GM19240 (cell line): ENCODE results near the gene RHPN2.

ENCODE experiments used
- DNase-seq: peaks from one replicate; pipeline ENCODE4 v3.0.0; 2011; ENCODE audit warnings: low spot score; ENCODE audit not compliant: insufficient read length

RHPN2 gene

DNA sequence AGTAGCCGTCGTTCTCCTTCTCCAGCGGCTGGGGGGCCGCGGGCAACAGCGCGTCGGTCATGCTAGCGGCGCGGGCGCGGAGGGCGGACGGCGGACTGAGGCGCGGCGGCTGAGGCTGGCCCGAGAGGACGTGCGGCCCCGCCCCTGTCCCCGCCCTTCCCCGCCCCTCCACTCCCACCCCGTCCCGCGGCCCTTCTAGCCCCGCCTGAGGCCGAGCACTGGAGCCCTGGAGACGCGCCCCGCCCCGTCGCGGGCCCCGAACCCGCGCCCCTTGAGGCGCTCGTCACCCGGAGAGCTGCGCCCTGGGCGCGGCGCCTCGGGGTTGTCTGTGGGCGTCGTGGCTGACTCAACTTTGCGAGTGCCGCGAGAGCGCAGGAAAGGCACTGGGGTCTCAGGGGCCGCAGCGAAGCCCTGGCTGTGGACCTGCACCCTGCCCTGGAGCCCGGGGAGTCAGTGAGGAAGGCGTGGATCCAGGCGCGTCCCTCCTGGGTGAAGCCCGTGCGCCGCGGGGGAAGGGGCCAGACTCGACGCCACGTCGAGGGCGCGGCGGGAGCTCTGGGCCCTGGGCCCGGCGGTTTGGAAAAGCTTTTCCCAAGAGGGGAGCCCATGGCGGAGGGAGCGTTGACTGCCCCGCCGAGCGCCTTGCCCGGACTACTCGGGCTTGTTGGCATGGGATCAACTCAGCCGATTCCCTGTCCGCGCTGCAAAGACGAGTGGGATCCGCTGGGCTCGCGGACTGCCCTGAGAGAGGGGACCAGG, at the start of gene RHPN2:
Gene RHPN2 (minus strand): TSS at position 97 of the 759 bp plus-strand sequence. CDS start 36 bp downstream, at position 61.
- DNase-seq, result peak; percentile 57

GRCh38 chr19:33114312-33114711, 49.6 kb upstream of the RHPN2 start:
- no peak for DNase-seq

DNA sequence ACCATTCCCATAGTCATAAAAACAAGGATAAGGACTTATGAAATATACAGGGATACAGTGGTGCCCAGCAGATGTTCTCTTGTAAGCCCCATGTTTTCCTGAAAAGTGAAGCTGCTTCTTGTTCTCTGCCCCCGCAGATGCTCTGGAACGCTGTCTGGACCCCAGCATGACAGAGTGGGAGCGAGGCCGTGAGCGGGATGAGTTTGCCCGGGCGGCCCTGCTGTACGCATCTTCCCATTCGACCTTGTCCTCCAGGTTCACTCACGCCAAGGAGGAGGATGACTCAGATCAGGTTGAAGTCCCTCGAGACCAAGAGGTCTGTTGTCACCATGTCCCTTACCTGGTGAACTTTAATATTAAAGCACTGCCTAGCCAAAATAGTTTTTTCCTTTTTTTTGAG, 46.9 kb upstream of the RHPN2 start:
- no peak for DNase-seq

DNA sequence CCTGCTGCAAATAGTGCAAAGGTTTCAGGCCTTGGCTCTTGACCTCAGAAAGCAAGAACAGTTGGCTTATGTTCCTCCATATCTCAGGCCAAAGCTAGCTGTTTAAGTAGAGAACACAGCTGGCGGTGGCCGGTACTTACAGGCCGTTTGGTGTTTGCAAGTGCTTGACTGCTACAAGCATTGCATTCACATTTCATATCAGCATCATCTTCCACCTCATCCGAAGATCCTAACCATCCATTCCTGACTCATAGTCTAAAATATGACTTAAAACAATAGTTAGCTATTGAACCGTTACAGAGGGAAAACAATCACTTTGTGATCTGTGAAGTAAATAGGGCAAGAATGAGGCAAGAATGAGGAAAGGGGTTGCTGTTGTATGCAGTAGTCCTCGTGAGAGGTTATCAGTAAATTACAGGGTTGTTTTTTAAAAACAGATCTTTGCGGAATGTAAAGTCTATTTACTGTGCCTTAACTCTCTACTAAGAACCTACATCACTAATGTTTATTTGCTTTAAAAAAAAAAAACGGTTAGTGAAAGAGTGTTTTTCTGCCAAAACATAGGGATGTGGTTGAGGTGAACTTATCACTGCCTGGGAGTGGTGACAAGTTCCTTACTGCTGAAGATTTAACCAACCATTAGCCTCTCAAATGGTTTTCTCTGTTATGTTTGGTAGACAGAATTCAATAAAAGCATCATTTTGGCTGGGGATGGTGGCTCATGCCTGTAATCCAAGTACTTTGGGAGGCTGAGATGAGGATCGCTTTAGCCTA, 45.6 kb upstream of the RHPN2 start:
- no peak for DNase-seq

DNA sequence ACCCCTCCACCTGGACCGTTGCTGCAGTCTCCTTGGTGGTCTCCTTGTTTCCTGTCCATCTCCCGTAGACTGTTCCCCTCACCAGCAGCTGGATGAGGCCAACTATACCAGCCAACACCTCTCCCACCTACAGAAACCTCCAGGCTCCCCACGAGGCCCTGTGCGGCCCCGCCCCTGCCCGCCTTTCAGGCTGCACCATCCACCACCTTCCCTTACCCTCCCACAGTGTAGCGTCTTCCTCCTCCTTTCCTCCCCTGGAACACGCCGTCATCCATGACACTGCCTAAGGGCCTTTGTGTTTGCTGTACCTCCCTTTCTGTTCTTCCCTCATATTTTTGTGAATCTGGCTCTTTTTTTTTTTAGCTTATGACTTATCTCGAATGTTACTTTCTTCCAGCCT, 43.5 kb upstream of the RHPN2 start:
- DNase-seq, result no peak

- no peak for DNase-seq
These were observed 38.2 kb upstream of the RHPN2 start for GRCh38 chr19:33102893-33103292.

GRCh38 chr19:33100894-33101644, 36.4 kb upstream of the RHPN2 start:
- DNase-seq, result no peak

GRCh38 chr19:33098055-33098534, 33.4 kb upstream of the RHPN2 start:
- no peak for DNase-seq

DNA sequence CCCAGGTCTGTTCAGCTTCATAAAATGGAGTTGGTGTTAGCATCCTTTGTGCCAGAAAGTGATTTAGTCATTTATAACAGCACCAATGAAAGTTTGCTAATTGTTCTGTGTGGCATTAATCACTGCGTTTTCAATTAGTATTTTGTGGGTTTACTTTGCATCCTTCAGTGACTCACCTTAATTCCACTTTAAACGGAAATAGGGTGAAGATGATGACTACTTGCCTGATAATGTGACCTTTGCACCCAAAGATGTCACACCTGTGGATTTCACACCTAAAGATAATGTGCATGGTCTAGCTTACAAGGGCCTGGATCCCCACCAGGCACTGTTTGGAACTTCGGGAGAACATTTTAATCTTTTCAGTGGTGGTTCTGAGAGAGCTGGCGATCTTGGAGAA, 31.3 kb upstream of the RHPN2 start:
- DNase-seq, result no peak

GRCh38 chr19:33094436-33095067, 29.9 kb upstream of the RHPN2 start:
- DNase-seq, result no peak

GRCh38 chr19:33093420-33094210, 28.9 kb upstream of the RHPN2 start:
- DNase-seq, result no peak

DNA sequence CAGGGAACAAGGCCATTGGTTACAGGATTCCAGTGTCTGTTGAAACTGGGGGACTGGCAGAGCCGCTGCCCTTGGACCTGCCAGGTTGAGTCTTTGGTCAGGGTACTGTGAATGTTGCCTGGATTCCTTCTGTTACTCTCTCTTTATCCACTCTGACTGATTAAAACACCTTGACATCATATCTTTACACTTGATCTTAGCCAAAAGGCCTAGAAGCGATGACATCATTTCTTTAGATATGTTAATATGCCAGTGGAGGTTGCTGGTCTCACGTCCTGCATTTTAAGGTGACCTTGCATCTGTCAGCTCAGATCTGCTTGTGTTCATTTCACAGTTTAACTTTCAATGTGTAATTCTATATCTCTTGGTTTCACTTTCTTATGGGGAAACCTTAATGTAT, 25.5 kb upstream of the RHPN2 start:
- DNase-seq, result no peak

- DNase-seq, result no peak
These were observed 24.3 kb upstream of the RHPN2 start for GRCh38 chr19:33089010-33089409.

GRCh38 chr19:33086955-33087354, 22.3 kb upstream of the RHPN2 start:
- DNase-seq, result no peak

DNA sequence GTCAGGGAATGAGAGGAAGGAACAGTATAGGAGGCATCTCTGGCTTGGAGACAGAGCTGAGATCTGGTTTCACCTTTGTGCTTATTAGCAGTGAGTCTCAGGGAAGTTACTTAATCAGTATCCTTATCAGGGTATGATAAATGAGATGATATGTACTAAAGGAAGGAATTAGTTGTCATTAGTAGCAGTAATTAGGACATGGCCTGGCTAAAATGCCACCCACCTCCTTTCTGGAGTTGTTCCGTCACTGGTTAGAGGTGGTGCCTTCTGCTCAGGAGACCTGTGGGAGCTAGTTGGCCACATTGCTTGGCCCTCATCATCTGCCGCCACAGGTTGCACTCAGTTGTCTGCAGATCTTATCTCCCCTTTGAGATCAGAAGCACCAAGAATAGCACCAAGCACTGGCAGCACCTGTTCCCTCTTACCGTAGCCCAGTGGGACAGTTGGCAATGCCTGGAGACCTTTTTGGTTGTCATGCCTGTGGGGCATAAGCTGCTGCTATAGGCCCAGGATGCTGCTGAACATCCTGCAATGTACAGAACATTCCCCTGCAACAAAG, 21.0 kb upstream of the RHPN2 start:
- no peak for DNase-seq

DNA sequence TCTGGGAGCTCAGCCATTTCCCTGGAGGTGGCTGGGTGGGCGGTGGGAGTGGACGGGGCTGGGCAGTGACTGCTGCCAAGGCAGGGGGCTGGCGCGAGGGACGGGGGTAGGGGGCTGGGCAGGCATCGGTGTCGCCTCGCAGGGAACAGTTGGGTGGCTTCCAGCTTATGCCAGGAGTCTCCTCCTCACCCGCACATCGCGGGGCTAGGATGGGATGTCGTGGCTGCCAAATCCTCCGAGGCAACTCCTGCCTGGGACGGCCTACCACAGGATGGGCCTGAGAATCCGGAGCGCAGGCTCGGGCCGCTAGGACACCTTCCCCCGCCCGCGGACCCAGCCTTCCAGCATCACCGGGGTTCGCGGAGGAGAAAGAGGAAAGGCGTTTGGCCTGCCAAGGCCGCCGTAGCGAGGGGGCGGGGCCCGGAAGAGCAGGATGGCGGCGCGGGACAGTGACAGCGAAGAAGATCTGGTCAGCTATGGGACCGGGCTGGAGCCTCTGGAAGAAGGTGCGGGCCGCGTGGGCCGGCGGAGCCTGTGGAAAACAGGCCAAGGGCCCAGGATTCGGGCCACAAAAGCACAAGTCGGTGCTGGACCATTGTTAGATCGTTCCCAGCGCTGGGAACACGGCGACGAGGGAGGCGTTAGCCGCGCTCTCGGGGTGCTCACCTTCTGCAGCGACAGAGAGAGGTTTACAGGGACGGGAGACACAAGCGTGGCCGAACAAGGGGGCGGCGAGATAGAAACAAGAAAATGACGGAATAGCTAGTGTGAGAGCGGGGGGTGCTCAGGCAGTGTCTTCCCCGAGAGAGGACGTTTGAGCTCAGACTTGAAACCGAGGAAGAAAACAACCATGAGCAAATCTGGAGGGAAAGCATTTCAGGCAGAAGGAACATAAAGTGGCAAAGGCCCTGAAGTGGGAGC, 16.3 kb upstream of the RHPN2 start, which contains the start of gene GPATCH1:
Gene GPATCH1 (plus strand): TSS at position 421 of the 921 bp plus-strand sequence. CDS start 13 bp downstream, at position 434.
- DNase-seq, result peak; percentile 78

DNA sequence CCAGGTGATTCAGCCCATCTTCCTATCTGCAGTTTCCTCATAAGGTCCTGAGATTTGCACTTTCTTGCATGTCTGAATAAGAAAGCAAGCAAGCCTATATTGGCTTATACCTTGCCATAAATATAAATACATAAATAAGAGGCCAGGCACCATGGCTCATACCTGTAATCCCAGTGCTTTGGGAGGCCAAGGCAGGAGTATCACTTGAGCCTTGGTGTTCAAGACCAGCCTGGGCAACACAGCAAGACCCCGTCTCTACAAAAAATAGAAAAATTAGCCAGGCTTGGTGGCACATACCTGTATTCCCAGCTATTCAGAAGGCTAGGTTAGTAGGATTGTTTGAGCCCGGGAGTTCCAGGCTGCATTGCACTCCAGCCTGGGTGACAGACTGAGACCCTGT, 10.8 kb upstream of the RHPN2 start:
- no peak for DNase-seq

DNA sequence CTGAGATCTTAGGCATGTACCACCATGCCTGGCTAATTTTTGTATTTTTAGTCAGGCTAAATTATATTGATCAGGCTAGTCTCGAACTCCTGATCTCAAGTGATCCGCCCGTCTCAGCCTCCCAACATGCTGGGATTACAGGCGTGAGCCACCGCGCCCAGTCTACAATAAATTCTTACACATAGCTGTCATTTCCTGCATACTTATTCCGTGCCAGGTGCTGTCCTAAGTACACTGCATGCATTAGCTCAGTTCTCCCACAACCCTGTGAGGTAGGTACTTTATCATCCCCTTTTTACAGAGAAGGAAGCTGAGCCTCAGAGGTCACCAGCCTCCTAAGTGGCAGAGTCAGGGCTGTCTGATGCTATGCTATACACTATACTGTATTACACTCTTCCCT, 7.2 kb upstream of the RHPN2 start:
- DNase-seq, result no peak

DNA sequence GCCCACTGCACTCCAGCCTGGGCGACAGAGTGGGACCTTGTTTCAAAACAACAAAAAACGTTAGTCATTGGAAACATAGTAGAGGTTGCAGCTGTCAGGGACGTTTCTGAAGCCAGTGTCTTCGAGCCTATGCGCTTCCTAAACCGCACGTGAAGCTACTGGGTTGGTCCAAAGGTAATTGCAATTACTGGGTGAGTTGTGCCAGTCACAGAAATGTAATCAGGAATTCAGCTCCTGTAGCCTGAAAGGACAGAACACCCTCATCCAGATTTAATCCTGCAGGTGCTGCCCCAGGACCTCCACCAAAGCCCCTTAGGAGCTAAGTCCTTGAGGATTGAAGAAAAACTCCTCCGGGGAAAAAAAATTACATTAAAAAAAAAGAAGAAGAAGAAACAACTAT, 2.4 kb upstream of the RHPN2 start:
- DNase-seq, result no peak
